ENCODE data around the gene UBE2J2. TPM values are rescaled to one million over a fixed set of nuclear protein-coding genes. Genes with fewer than 3 reads are reported as not detected.

The UBE2J2 gene
- total and polyA plus RNA-seq, 7 donors: 32.4 to 63.6 (median 34.2) TPM

GRCh38 chr1:1307261-1307922 lies 33.7 kb upstream of the UBE2J2 start:
- Histone ChIP-seq H3K9me3 (no peaks in the 10 kb centered on the region), H3K4me3 (peak overlapping the region; percentile 59 to 98 (median 79)), H3K4me1 (peaks cover 0 to 62% (median 56%) of the 10 kb centered on the region in 4 donors), H3K36me3 (peaks cover 0 to 27% (median 10%) of the 10 kb centered on the region in 4 donors), H3K27me3 (no peaks in the 10 kb centered on the region), H3K27ac (peak overlapping the region; percentile 92 to 98 (median 96))
- intact Hi-C loops (cut with DNase I): loop anchor here (5.0 kb wide), 1 partner anchor 190 kb away; the partner anchor contains the start of gene C1orf159
- TF ChIP-seq POLR2AphosphoS5 (IDR thresholded peaks at IDR 0.05): no peak
- no peak for TF ChIP-seq CTCF (IDR thresholded peaks at IDR 0.05)
- no peak for TF ChIP-seq POLR2A (IDR thresholded peaks at IDR 0.05)
- TF ChIP-seq EP300 (IDR thresholded peaks at IDR 0.05): no peak
- DNase-seq: no peak
- 0 to 1% methylated on average over 83 of the region's 83 CpGs for WGBS, 2 donors

- intact Hi-C loops (cut with DNase I): loop anchor here (5.0 kb wide), 1 partner anchor 189 kb away; the partner anchor contains the start of gene C1orf159
Observed at GRCh38 chr1:1306661-1307260, 33.1 kb upstream of the UBE2J2 start.

GRCh38 chr1:1306070-1306660 lies 32.5 kb upstream of the UBE2J2 start:
- TF ChIP-seq POLR2A (IDR thresholded peaks at IDR 0.05): no peak
- no peak for TF ChIP-seq POLR2AphosphoS5 (IDR thresholded peaks at IDR 0.05)
- no peak for TF ChIP-seq CTCF (IDR thresholded peaks at IDR 0.05)
- TF ChIP-seq EP300 (IDR thresholded peaks at IDR 0.05): no peak
- peak overlapping the region; percentile 69 to 98 (median 87) for H3K27ac ChIP-seq
- DNase-seq: no peak
- H3K36me3 ChIP-seq: peaks cover 0 to 15% (median 4%) of the 10 kb centered on the region in 4 donors
- H3K9me3 ChIP-seq: no peaks in the 10 kb centered on the region
- H3K4me3 ChIP-seq: peak overlapping the region; percentile 59 to 98 (median 79)
- intact Hi-C loops (cut with DNase I): loop anchor here (5.0 kb wide), 1 partner anchor 189 kb away; the partner anchor contains the start of gene C1orf159
- H3K4me1 ChIP-seq: peaks cover 0 to 62% (median 56%) of the 10 kb centered on the region in 4 donors
- 36 to 39% methylated on average over 11 of the region's 11 CpGs for WGBS, 2 donors
- H3K27me3 ChIP-seq: no peaks in the 10 kb centered on the region

More at GRCh38 chr1:1306661-1307260, 33.1 kb upstream of the UBE2J2 start:
- WGBS, 2 donors: 19 to 47% methylated on average over 27 of the region's 27 CpGs
- no peak for DNase-seq
- Histone ChIP-seq H3K4me3 (peak overlapping the region; percentile 59 to 98 (median 79)), H3K9me3 (no peaks in the 10 kb centered on the region), H3K36me3 (peaks cover 0 to 21% (median 7%) of the 10 kb centered on the region in 4 donors), H3K27ac (peak overlapping the region; percentile 92 to 98 (median 96)), H3K4me1 (peaks cover 0 to 62% (median 56%) of the 10 kb centered on the region in 4 donors), H3K27me3 (no peaks in the 10 kb centered on the region)
- TF ChIP-seq POLR2AphosphoS5 (IDR thresholded peaks at IDR 0.05) (no peak), POLR2A (IDR thresholded peaks at IDR 0.05) (no peak), EP300 (IDR thresholded peaks at IDR 0.05) (no peak), CTCF (IDR thresholded peaks at IDR 0.05) (no peak)

- Histone ChIP-seq H3K4me3 (peak overlapping the region; percentile 25 to 98 (median 79)), H3K36me3 (peaks cover 0 to 8% (median 2%) of the 10 kb centered on the region in 4 donors), H3K27ac (peak overlapping the region; percentile 69 to 98 (median 87)), H3K27me3 (no peaks in the 10 kb centered on the region), H3K9me3 (no peaks in the 10 kb centered on the region), H3K4me1 (peaks cover 0 to 62% (median 56%) of the 10 kb centered on the region in 4 donors)
- 9 to 14% methylated on average over 25 of the region's 25 CpGs for WGBS, 2 donors
- no peak for TF ChIP-seq EP300 (IDR thresholded peaks at IDR 0.05)
- peak in 3 of 4 donors; percentile 9 to 31 (median 19) for TF ChIP-seq POLR2AphosphoS5 (IDR thresholded peaks at IDR 0.05)
- TF ChIP-seq CTCF (IDR thresholded peaks at IDR 0.05): no peak
- TF ChIP-seq POLR2A (IDR thresholded peaks at IDR 0.05): no peak
- intact Hi-C loops (cut with DNase I): loop anchor here (5.0 kb wide), 1 partner anchor 188 kb away; the partner anchor contains the start of gene C1orf159
- peak; percentile 92 for DNase-seq
Observed at GRCh38 chr1:1305300-1306069, 31.8 kb upstream of the UBE2J2 start.
